Measurements from ENCODE around the gene GTF3C1.

DNA sequence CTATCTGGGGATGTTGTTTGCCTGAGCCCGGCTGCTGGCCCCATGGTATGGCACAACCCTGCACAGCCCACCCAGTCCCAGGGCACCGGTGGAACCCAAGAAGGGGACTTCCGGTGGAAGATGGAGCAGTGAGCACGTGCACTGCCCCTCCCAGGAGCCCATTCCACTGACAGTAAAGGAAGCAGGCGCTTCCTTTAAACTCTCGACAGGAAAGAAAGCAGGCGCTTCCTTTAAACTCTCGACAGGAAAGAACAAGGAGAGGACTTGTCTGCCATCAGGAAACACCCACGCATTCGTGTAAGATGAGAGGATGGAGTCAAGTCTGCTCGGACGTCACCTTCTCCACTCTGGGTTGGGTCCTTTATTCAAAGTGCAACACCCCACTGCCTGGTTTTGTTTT lies 94.0 kb downstream of the GTF3C1 start:
- no peak for TF ChIP-seq POLR2AphosphoS5 (IDR thresholded peaks at IDR 0.05; ENCODE audit: low read depth, low read length)
- TF ChIP-seq, protein P1, sequence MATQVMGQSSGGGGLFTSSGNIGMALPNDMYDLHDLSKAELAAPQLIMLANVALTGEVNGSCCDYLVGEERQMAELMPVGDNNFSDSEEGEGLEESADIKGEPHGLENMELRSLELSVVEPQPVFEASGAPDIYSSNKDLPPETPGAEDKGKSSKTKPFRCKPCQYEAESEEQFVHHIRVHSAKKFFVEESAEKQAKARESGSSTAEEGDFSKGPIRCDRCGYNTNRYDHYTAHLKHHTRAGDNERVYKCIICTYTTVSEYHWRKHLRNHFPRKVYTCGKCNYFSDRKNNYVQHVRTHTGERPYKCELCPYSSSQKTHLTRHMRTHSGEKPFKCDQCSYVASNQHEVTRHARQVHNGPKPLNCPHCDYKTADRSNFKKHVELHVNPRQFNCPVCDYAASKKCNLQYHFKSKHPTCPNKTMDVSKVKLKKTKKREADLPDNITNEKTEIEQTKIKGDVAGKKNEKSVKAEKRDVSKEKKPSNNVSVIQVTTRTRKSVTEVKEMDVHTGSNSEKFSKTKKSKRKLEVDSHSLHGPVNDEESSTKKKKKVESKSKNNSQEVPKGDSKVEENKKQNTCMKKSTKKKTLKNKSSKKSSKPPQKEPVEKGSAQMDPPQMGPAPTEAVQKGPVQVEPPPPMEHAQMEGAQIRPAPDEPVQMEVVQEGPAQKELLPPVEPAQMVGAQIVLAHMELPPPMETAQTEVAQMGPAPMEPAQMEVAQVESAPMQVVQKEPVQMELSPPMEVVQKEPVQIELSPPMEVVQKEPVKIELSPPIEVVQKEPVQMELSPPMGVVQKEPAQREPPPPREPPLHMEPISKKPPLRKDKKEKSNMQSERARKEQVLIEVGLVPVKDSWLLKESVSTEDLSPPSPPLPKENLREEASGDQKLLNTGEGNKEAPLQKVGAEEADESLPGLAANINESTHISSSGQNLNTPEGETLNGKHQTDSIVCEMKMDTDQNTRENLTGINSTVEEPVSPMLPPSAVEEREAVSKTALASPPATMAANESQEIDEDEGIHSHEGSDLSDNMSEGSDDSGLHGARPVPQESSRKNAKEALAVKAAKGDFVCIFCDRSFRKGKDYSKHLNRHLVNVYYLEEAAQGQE (IDR thresholded peaks at IDR 0.05; ENCODE audit: insufficient read depth in 1 of 2, low read depth in 2 of 2, low read length in 2 of 2) = no peak
- TF ChIP-seq FOXP2 (optimal IDR thresholded peaks at IDR 0.05; ENCODE audit: borderline replicate concordance, extremely low read depth, extremely low read length, insufficient read depth) = no peak
- no peak for TF ChIP-seq SIN3A (IDR thresholded peaks at IDR 0.05; ENCODE audit: borderline replicate concordance, insufficient read depth, low read length)

All from PFSK-1 (cell line).